Keratinocyte (primary cell): ENCODE results near the gene SMTNL2.

Experiments
- EZH2 ChIP-seq: IDR thresholded peaks from one replicate; pipeline ENCODE4 v1.6.1; 2012; ENCODE audit warnings: inconsistent platforms, mild to moderate bottlenecking, low read length, moderate library complexity
- TF ChIP-seq, protein P1 (sequence below), 3 experiments: IDR thresholded peaks in 1 of 3; conservative IDR thresholded peaks in 1 of 3; optimal IDR thresholded peaks in 1 of 3; 2 replicates in 2 of 3; 3 replicates in 1 of 3; pipeline versions ENCODE3 to v1.5.1; 2011; ENCODE audit warnings: low read length in 3 of 3, mild to moderate bottlenecking in 3 of 3, moderate library complexity in 2 of 3, control low read depth in 1 of 3, inconsistent platforms in 1 of 3; ENCODE audit not compliant: insufficient read depth in 2 of 3; ENCODE audit errors: extremely low read depth in 1 of 3

DNA sequence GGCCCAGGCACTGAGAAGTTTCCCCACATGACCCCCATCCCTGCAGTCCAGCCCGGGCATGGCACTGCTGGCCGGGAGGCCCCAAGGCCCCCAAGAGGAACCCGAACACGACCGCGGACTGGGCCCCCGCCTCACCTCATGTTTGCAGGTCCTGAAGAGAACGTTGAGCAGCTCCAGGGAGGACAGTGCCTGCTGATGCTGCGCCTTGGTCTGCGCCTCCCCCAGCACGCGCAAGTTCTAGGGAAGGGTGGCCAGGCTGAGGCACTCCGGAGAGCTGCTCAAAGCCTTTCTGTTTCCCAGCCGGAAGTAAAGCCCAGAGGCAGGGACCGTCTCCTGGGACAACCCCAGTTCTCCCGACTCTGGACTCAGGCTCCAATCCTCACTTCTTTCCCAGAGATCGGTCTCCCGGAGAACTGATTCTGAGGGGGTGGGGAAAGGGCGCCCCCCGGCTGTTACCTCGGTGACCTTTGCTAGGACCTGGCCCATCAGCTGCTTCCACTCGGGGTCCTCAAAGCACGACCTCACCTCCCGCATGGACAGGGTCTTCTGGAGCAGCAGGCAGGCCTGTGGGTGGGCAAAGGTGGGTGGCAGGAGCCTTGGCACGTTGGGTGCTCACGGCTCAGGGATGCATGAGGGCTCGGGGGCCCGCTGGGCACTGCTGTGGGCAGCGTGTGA, 42.9 kb upstream of the SMTNL2 start:
- TF ChIP-seq, protein P1, sequence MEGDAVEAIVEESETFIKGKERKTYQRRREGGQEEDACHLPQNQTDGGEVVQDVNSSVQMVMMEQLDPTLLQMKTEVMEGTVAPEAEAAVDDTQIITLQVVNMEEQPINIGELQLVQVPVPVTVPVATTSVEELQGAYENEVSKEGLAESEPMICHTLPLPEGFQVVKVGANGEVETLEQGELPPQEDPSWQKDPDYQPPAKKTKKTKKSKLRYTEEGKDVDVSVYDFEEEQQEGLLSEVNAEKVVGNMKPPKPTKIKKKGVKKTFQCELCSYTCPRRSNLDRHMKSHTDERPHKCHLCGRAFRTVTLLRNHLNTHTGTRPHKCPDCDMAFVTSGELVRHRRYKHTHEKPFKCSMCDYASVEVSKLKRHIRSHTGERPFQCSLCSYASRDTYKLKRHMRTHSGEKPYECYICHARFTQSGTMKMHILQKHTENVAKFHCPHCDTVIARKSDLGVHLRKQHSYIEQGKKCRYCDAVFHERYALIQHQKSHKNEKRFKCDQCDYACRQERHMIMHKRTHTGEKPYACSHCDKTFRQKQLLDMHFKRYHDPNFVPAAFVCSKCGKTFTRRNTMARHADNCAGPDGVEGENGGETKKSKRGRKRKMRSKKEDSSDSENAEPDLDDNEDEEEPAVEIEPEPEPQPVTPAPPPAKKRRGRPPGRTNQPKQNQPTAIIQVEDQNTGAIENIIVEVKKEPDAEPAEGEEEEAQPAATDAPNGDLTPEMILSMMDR (optimal IDR thresholded peaks at IDR 0.05 in 1 of 3, IDR thresholded peaks at IDR 0.05 in 1 of 3, conservative IDR thresholded peaks at IDR 0.05 in 1 of 3; ENCODE audit: extremely low read depth in 1 of 3, insufficient read depth in 2 of 3, low read length in 3 of 3) = peak in 1 of 3 experiments; percentile 21
- TF ChIP-seq EZH2 = no peak
